ENCODE results near the gene MYO7A. TPM values are rescaled to one million over a fixed set of nuclear protein-coding genes. Genes with fewer than 3 reads are reported as not detected.

MYO7A gene
- total RNA-seq, 1 donor from 2014 or later, result 8.3 TPM

Other genes with a start within 250 kb of the MYO7A start
- not detected in 2 replicates for gene B3GNT6, start 93.8 kb upstream of the MYO7A start, total RNA-seq
- gene CAPN5, start 61.3 kb upstream of the MYO7A start, total RNA-seq, result 3.1 and 3.5 TPM in 2 replicates
- gene OMP, start 25.4 kb upstream of the MYO7A start, total RNA-seq, result not detected in 2 replicates
- not detected in 2 replicates for gene GDPD4, start 173.4 kb downstream of the MYO7A start, total RNA-seq